ENCODE results near the gene LYAR. TPM values are rescaled to one million over a fixed set of nuclear protein-coding genes. Genes with fewer than 3 reads are reported as not detected.

LYAR gene
- total RNA-seq = 8.6 TPM
- long read RNA-seq, transcript LYAR-201 (10 exons, 1,569 nt) = major isoform, 11 of 15 reads
- long read RNA-seq, partial matches to known transcripts = 3 of 15 reads
- long read RNA-seq, other reads (novel, unspliced or antisense) = 1 of 15 reads

GRCh38 chr4:4289941-4290850 is at the start of gene LYAR, which contains the start of gene ZBTB49:
TSS of gene LYAR (minus strand) at chr4:4290154. CDS start at chr4:4283742, 6,412 bp downstream.
TSS of gene ZBTB49 (plus strand) at chr4:4290251. CDS start at chr4:4299946, 9,695 bp downstream.
- DNase-seq = peak; percentile 96
- ATAC-seq (ENCODE audit: poor library complexity) = peak; percentile 99
- intact Hi-C loops (cut with DNase I) = no loop called here

- ATAC-seq (ENCODE audit: poor library complexity) (peak; percentile 67), DNase-seq (no peak)
- intact Hi-C loops (cut with DNase I) = no loop called here
Observed at GRCh38 chr4:4339504-4340085, 49.6 kb upstream of the LYAR start.

GRCh38 chr4:4338210-4339001 is 48.5 kb upstream of the LYAR start:
- intact Hi-C loops (cut with DNase I) = no loop called here
- ATAC-seq (ENCODE audit: poor library complexity) = no peak
- DNase-seq = no peak

- ATAC-seq (ENCODE audit: poor library complexity) (peak; percentile 69), DNase-seq (peak; percentile 72)
- intact Hi-C loops (cut with DNase I) = loop anchor here (2.0 kb wide), 1 partner anchor 82 kb away; no protein-coding TSS in a partner anchor
Observed at GRCh38 chr4:4334798-4335520, 45.0 kb upstream of the LYAR start.

GRCh38 chr4:4333265-4333706 is 43.3 kb upstream of the LYAR start:
- peak; percentile 67 for DNase-seq
- ATAC-seq (ENCODE audit: poor library complexity) = peak; percentile 78
- intact Hi-C loops (cut with DNase I) = no loop called here

GRCh38 chr4:4332529-4332928 is 42.6 kb upstream of the LYAR start:
- ATAC-seq (ENCODE audit: poor library complexity) (no peak), DNase-seq (no peak)
- intact Hi-C loops (cut with DNase I) = no loop called here

- intact Hi-C loops (cut with DNase I) = no loop called here
- DNase-seq (no peak), ATAC-seq (ENCODE audit: poor library complexity) (no peak)
Observed at GRCh38 chr4:4330794-4331193, 40.8 kb upstream of the LYAR start.

GRCh38 chr4:4329496-4329895 is 39.5 kb upstream of the LYAR start:
- DNase-seq (no peak), ATAC-seq (ENCODE audit: poor library complexity) (no peak)
- intact Hi-C loops (cut with DNase I) = no loop called here

GRCh38 chr4:4328840-4329239 is 38.9 kb upstream of the LYAR start:
- intact Hi-C loops (cut with DNase I) = no loop called here
- ATAC-seq (ENCODE audit: poor library complexity) (no peak), DNase-seq (no peak)

GRCh38 chr4:4328206-4328605 is 38.3 kb upstream of the LYAR start:
- ATAC-seq (ENCODE audit: poor library complexity) (no peak), DNase-seq (no peak)
- intact Hi-C loops (cut with DNase I) = no loop called here

GRCh38 chr4:4327652-4328121 is 37.7 kb upstream of the LYAR start:
- DNase-seq (peak; percentile 64), ATAC-seq (ENCODE audit: poor library complexity) (peak; percentile 78)
- intact Hi-C loops (cut with DNase I) = no loop called here

GRCh38 chr4:4326166-4326565 is 36.2 kb upstream of the LYAR start:
- no peak for ATAC-seq (ENCODE audit: poor library complexity)

GRCh38 chr4:4325321-4325720 is 35.4 kb upstream of the LYAR start:
- intact Hi-C loops (cut with DNase I) = no loop called here
- no peak for DNase-seq
- ATAC-seq (ENCODE audit: poor library complexity) = no peak

More at GRCh38 chr4:4326166-4326565, 36.2 kb upstream of the LYAR start:
- DNase-seq = no peak
- intact Hi-C loops (cut with DNase I) = no loop called here

GRCh38 chr4:4323705-4324534 is 34.0 kb upstream of the LYAR start:
- no peak for ATAC-seq (ENCODE audit: poor library complexity)
- no peak for DNase-seq
- intact Hi-C loops (cut with DNase I) = no loop called here

- DNase-seq = no peak
- no peak for ATAC-seq (ENCODE audit: poor library complexity)
- intact Hi-C loops (cut with DNase I) = no loop called here
Observed at GRCh38 chr4:4321951-4322688, 32.2 kb upstream of the LYAR start.

GRCh38 chr4:4320951-4321714 is 31.2 kb upstream of the LYAR start:
- intact Hi-C loops (cut with DNase I) = no loop called here
- DNase-seq (no peak), ATAC-seq (ENCODE audit: poor library complexity) (no peak)
